BLaER1 (cell line): ENCODE results near the gene KRTAP4-6.
"Not testable (repeated sequence)": the region's sequence is repeated elsewhere in the genome, so short reads cannot be mapped to it uniquely, and the experiment has no call there.

Source experiments
- H3K27ac ChIP-seq: shearing (Covaris generic); formaldehyde crosslinking; 2 replicates; pipeline ENCODE4 v1.8.1; 2022
- H3K27me3 ChIP-seq: shearing (Covaris generic); formaldehyde crosslinking; 2 replicates; pipeline ENCODE4 v1.8.1; 2022
- H3K36me3 ChIP-seq: shearing (Covaris generic); formaldehyde crosslinking; 2 replicates; pipeline ENCODE4 v1.8.1; 2022
- H3K4me1 ChIP-seq: shearing (Covaris generic); formaldehyde crosslinking; 2 replicates; pipeline ENCODE4 v1.8.1; 2022
- H3K4me2 ChIP-seq: shearing (Covaris generic); formaldehyde crosslinking; 2 replicates; pipeline ENCODE4 v1.8.1; 2022
- H3K4me3 ChIP-seq: shearing (Covaris generic); formaldehyde crosslinking; 2 replicates; pipeline ENCODE4 v1.8.1; 2022
- H3K9ac ChIP-seq: shearing (Covaris generic); formaldehyde crosslinking; 2 replicates; pipeline ENCODE4 v1.8.1; 2022
- H3K9me3 ChIP-seq: shearing (Covaris generic); formaldehyde crosslinking; 2 replicates; pipeline ENCODE4 v1.8.1; 2022
- H4K20me1 ChIP-seq: shearing (Covaris generic); formaldehyde crosslinking; 2 replicates; pipeline ENCODE4 v1.8.1; 2022
- Cebpa-rat ChIP-seq: shearing (Covaris generic); IDR thresholded peaks from 2 replicates; pipeline ENCODE4 v1.8.1; 2022

KRTAP4-6 gene

GRCh38 chr17:41147531-41148204 lies 7.3 kb upstream of the KRTAP4-6 start:
- H3K27ac ChIP-seq, result no peak overlapping the region

GRCh38 chr17:41145261-41145660 lies 4.9 kb upstream of the KRTAP4-6 start:
- Histone ChIP-seq H3K36me3 (no peaks in the 10 kb centered on the region), H3K27me3 (no peaks in the 10 kb centered on the region), H3K9me3 (peaks cover 41% of the 10 kb centered on the region), H4K20me1 (no peaks in the 10 kb centered on the region), H3K4me1 (no peaks in the 10 kb centered on the region), H3K9ac (no peak overlapping the region), H3K4me2 (no peak overlapping the region), H3K27ac (no peak overlapping the region), H3K4me3 (no peak overlapping the region)
- TF ChIP-seq Cebpa-rat, result no peak

More at GRCh38 chr17:41147531-41148204, 7.3 kb upstream of the KRTAP4-6 start:
- Histone ChIP-seq H4K20me1 (no peaks in the 10 kb centered on the region), H3K4me1 (no peaks in the 10 kb centered on the region), H3K4me3 (no peak overlapping the region), H3K9me3 (peaks cover 18% of the 10 kb centered on the region), H3K27me3 (no peaks in the 10 kb centered on the region), H3K9ac (no peak overlapping the region), H3K36me3 (no peaks in the 10 kb centered on the region), H3K4me2 (no peak overlapping the region)
- no peak for TF ChIP-seq Cebpa-rat

GRCh38 chr17:41144846-41145245 lies 4.5 kb upstream of the KRTAP4-6 start:
- H3K36me3 ChIP-seq, result no peaks in the 10 kb centered on the region
- H3K9me3 ChIP-seq, result peaks cover 45% of the 10 kb centered on the region
- no peak overlapping the region for H3K4me3 ChIP-seq
- no peak overlapping the region for H3K4me2 ChIP-seq
- H3K4me1 ChIP-seq, result no peaks in the 10 kb centered on the region
- no peaks in the 10 kb centered on the region for H4K20me1 ChIP-seq
- no peak overlapping the region for H3K27ac ChIP-seq
- no peaks in the 10 kb centered on the region for H3K27me3 ChIP-seq
- TF ChIP-seq Cebpa-rat, result no peak
- no peak overlapping the region for H3K9ac ChIP-seq

GRCh38 chr17:41141361-41141760 lies 1.0 kb upstream of the KRTAP4-6 start:
- H4K20me1 ChIP-seq, result no peaks in the 10 kb centered on the region
- H3K9me3 ChIP-seq, result peaks cover 55% of the 10 kb centered on the region
- H3K4me3 ChIP-seq, result no peak overlapping the region
- no peak overlapping the region for H3K27ac ChIP-seq
- no peak overlapping the region for H3K4me2 ChIP-seq
- no peaks in the 10 kb centered on the region for H3K4me1 ChIP-seq
- no peaks in the 10 kb centered on the region for H3K36me3 ChIP-seq
- no peak for TF ChIP-seq Cebpa-rat
- H3K9ac ChIP-seq, result no peak overlapping the region
- no peaks in the 10 kb centered on the region for H3K27me3 ChIP-seq

GRCh38 chr17:41139865-41140264 lies 479 bp downstream of the KRTAP4-6 start:
- H3K4me3 ChIP-seq, H3K4me2 ChIP-seq, H3K27ac ChIP-seq, H3K9ac ChIP-seq, H3K36me3 ChIP-seq, H3K27me3 ChIP-seq, H4K20me1 ChIP-seq, H3K4me1 ChIP-seq: not testable (repeated sequence)
- H3K9me3 ChIP-seq, result peaks cover 55% of the 10 kb centered on the region

- no peaks in the 10 kb centered on the region for H3K27me3 ChIP-seq
- peaks cover 15% of the 10 kb centered on the region for H3K4me1 ChIP-seq
- no peaks in the 10 kb centered on the region for H4K20me1 ChIP-seq
- H3K36me3 ChIP-seq, result no peaks in the 10 kb centered on the region
- peak overlapping the region; percentile 58 for H3K27ac ChIP-seq
- H3K9me3 ChIP-seq, result peaks cover 3% of the 10 kb centered on the region; the same call in 1 of the 2 replicates
- no peak overlapping the region for H3K4me3 ChIP-seq
- peak overlapping the region; percentile 55 for H3K4me2 ChIP-seq
- TF ChIP-seq Cebpa-rat, result no peak
- H3K9ac ChIP-seq, result no peak overlapping the region
Observed at GRCh38 chr17:41133880-41134735, 6.2 kb downstream of the KRTAP4-6 start.

- H3K4me1 ChIP-seq, result peaks cover 15% of the 10 kb centered on the region
- TF ChIP-seq Cebpa-rat, result no peak
- H3K36me3 ChIP-seq, result no peaks in the 10 kb centered on the region
- no peak overlapping the region for H3K4me2 ChIP-seq
- no peak overlapping the region for H3K4me3 ChIP-seq
- no peaks in the 10 kb centered on the region for H3K27me3 ChIP-seq
- H4K20me1 ChIP-seq, result no peaks in the 10 kb centered on the region
- no peak overlapping the region for H3K9ac ChIP-seq
- H3K9me3 ChIP-seq, result 0 out of 2 replicates have a peak, but pooled peaks cover 2% of the 10 kb centered on the region
- no peak overlapping the region for H3K27ac ChIP-seq
Observed at GRCh38 chr17:41131979-41132378, 8.4 kb downstream of the KRTAP4-6 start.

- Histone ChIP-seq H3K4me2 (no peak overlapping the region), H3K27me3 (no peaks in the 10 kb centered on the region), H3K27ac (no peak overlapping the region), H3K4me3 (no peak overlapping the region), H4K20me1 (no peaks in the 10 kb centered on the region), H3K36me3 (no peaks in the 10 kb centered on the region), H3K9me3 (peaks cover 15% of the 10 kb centered on the region), H3K9ac (no peak overlapping the region), H3K4me1 (peaks cover 24% of the 10 kb centered on the region)
- TF ChIP-seq Cebpa-rat, result no peak
Observed at GRCh38 chr17:41127371-41127770, 13.0 kb downstream of the KRTAP4-6 start.

GRCh38 chr17:41126412-41126811 lies 13.9 kb downstream of the KRTAP4-6 start:
- Histone ChIP-seq H3K27ac (no peak overlapping the region), H3K4me2 (no peak overlapping the region), H3K4me1 (peaks cover 24% of the 10 kb centered on the region), H3K36me3 (no peaks in the 10 kb centered on the region), H4K20me1 (no peaks in the 10 kb centered on the region), H3K4me3 (no peak overlapping the region), H3K9ac (no peak overlapping the region), H3K27me3 (no peaks in the 10 kb centered on the region), H3K9me3 (peaks cover 22% of the 10 kb centered on the region)
- no peak for TF ChIP-seq Cebpa-rat

GRCh38 chr17:41125064-41125463 lies 15.3 kb downstream of the KRTAP4-6 start:
- H4K20me1 ChIP-seq, result no peaks in the 10 kb centered on the region
- H3K4me2 ChIP-seq, result no peak overlapping the region
- no peaks in the 10 kb centered on the region for H3K27me3 ChIP-seq
- H3K27ac ChIP-seq, result no peak overlapping the region
- peaks cover 37% of the 10 kb centered on the region for H3K4me1 ChIP-seq
- peaks cover 22% of the 10 kb centered on the region for H3K9me3 ChIP-seq
- H3K36me3 ChIP-seq, result no peaks in the 10 kb centered on the region
- no peak for TF ChIP-seq Cebpa-rat
- no peak overlapping the region for H3K4me3 ChIP-seq
- H3K9ac ChIP-seq, result no peak overlapping the region

- not testable (repeated sequence) for H3K27me3 ChIP-seq, H3K36me3 ChIP-seq, H3K9ac ChIP-seq, H4K20me1 ChIP-seq, H3K4me3 ChIP-seq
- peak within 1 kb of the TSS; percentile 25; the same call in 1 of the 2 replicates for H3K4me2 ChIP-seq
- peaks cover 24% of the 10 kb centered on the region for H3K9me3 ChIP-seq
- peaks cover 44% of the 10 kb centered on the region for H3K4me1 ChIP-seq
- peak within 1 kb of the TSS; percentile 46; the same call in 1 of the 2 replicates for H3K27ac ChIP-seq
Observed at GRCh38 chr17:41123991-41124371, 16.4 kb downstream of the KRTAP4-6 start, which contains the start of gene KRTAP4-12. KRTAP4-12 (minus strand) TSS chr17:41124182; CDS start chr17:41124122, 60 bp downstream.

- H3K9ac ChIP-seq, H3K4me3 ChIP-seq, H3K36me3 ChIP-seq, H3K27me3 ChIP-seq, H4K20me1 ChIP-seq: not testable (repeated sequence)
- peaks cover 26% of the 10 kb centered on the region for H3K9me3 ChIP-seq
- H3K4me1 ChIP-seq, result peaks cover 46% of the 10 kb centered on the region
- peak overlapping the region; percentile 25; the same call in 1 of the 2 replicates for H3K4me2 ChIP-seq
- peak overlapping the region; percentile 46; the same call in 1 of the 2 replicates for H3K27ac ChIP-seq
Observed at GRCh38 chr17:41123292-41123990, 16.9 kb downstream of the KRTAP4-6 start.
